Measurements from ENCODE around the gene ACADSB.

Gene ACADSB

GRCh38 chr10:123007558-123008354, 1.1 kb upstream of the ACADSB start:
- no peak for DNase-seq

- no peak for DNase-seq
Observed at GRCh38 chr10:123009105-123009820, 457 bp downstream of the ACADSB start.

- no peak for DNase-seq
Observed at GRCh38 chr10:123011987-123012386, 3.2 kb downstream of the ACADSB start.

GRCh38 chr10:123013456-123014419, 4.9 kb downstream of the ACADSB start:
- no peak for DNase-seq

- no peak for DNase-seq
Observed at GRCh38 chr10:123014772-123015171, 6.0 kb downstream of the ACADSB start.

GRCh38 chr10:123016228-123016627, 7.4 kb downstream of the ACADSB start:
- DNase-seq: no peak

- no peak for DNase-seq
Observed at GRCh38 chr10:123017421-123018165, 8.8 kb downstream of the ACADSB start.

GRCh38 chr10:123018531-123018930, 9.7 kb downstream of the ACADSB start:
- DNase-seq: no peak

- no peak for DNase-seq
Observed at GRCh38 chr10:123019264-123019663, 10.5 kb downstream of the ACADSB start.

GRCh38 chr10:123019941-123020703, 11.3 kb downstream of the ACADSB start:
- no peak for DNase-seq

GRCh38 chr10:123021517-123021916, 12.7 kb downstream of the ACADSB start:
- DNase-seq: no peak

- no peak for DNase-seq
Observed at GRCh38 chr10:123024540-123024939, 15.7 kb downstream of the ACADSB start.

- no peak for DNase-seq
Observed at GRCh38 chr10:123026302-123026701, 17.5 kb downstream of the ACADSB start.

- no peak for DNase-seq
Observed at GRCh38 chr10:123027861-123028260, 19.1 kb downstream of the ACADSB start.

GRCh38 chr10:123031124-123031523, 22.3 kb downstream of the ACADSB start:
- no peak for DNase-seq

- DNase-seq: no peak
Observed at GRCh38 chr10:123034332-123034731, 25.5 kb downstream of the ACADSB start.

GRCh38 chr10:123035467-123036086, 26.8 kb downstream of the ACADSB start:
- no peak for DNase-seq

GRCh38 chr10:123038782-123039631, 30.2 kb downstream of the ACADSB start:
- no peak for DNase-seq

- no peak for DNase-seq
Observed at GRCh38 chr10:123039632-123039930, 30.8 kb downstream of the ACADSB start.

- DNase-seq: no peak
Observed at GRCh38 chr10:123042708-123043408, 34.1 kb downstream of the ACADSB start.

Data from NCI-H1694 treated with DMSO at 0.1 percent for 48 hours (cell line).